Activated naive CD4-positive, alpha-beta T cell (primary cell): ENCODE results near the gene TRPM5.

Experiments
- DNase-seq, 4 experiments: peaks; one replicate each; lab custom pipeline; 2025; lab: John Stamatoyannopoulos, UW

Gene TRPM5

DNA sequence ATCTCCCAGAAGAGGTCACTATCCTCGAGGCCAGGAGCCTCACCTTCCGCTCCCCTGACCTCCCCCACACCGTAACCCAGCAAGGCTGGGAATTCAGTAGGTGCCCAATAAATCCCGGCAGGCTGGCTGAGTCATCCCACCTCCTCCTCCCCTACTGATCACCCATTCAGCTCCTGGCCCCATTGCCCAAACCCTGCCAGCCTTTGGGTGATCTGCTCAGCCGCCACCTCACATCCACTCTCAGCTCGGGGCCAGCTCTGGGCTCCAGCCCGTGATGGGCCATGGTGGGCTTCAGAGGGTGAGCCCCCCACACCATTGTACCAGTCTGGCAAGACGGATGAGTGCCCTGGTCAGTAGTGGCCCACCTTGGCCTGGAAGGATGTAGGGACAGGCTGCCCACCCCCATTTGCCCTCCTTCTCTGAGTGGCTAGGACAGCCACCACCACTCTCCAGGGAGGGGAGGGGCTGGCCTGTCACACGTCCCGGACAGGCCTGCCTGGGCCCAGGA, 8.2 kb downstream of the TRPM5 start:
- no peak for DNase-seq

- DNase-seq, result no peak
Observed at GRCh38 chr11:2435288-2436012, 8.9 kb downstream of the TRPM5 start.

GRCh38 chr11:2434506-2435255, 9.6 kb downstream of the TRPM5 start:
- DNase-seq, result no peak

GRCh38 chr11:2434008-2434407, 10.3 kb downstream of the TRPM5 start:
- no peak for DNase-seq

- no peak for DNase-seq
Observed at GRCh38 chr11:2433106-2433925, 11.0 kb downstream of the TRPM5 start.

DNA sequence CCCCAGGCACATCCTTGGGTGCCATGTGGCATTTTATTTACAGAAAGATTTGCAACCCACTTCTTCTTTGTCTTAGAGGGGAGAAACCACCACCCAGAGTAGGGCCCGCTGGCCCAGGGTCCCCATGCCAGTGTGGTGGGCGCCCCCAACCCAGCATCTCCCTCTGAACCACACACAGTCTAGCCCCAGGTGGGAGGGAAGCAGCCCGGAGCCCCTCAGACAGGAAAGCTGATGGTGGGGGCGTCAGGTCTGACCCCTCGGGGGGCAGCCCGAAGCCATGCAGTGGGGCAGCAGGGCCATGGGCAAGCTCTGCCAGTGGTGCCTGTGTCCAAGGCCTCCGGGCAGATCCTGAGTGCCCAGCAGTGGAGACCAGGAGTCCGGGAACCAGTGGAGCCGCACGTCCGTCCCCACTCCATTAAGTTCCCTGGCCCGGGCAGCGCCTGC, 11.7 kb downstream of the TRPM5 start:
- DNase-seq, result no peak

DNA sequence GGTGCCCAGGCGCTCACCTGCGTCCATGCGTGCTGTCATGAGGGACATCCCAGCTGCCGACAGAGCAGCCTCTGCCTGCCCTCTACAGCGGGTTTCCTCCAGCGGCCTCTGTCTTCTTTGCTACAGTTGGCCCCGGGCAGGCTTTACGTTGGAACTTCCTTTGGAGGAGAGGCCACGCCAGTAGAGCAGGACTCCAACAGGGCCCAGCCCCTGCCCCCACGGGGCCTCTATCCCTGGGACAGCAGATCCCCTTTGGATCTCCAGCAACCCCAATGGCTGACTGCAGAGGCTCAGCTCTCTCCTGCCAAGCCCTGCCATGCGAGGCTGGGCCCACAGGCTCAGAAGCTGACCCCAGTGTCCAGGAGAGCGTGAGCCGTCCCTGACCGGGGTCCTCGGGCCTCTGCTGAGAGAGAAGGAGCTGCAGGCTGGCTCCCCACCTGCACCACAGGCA, 12.1 kb downstream of the TRPM5 start:
- DNase-seq, result no peak

DNA sequence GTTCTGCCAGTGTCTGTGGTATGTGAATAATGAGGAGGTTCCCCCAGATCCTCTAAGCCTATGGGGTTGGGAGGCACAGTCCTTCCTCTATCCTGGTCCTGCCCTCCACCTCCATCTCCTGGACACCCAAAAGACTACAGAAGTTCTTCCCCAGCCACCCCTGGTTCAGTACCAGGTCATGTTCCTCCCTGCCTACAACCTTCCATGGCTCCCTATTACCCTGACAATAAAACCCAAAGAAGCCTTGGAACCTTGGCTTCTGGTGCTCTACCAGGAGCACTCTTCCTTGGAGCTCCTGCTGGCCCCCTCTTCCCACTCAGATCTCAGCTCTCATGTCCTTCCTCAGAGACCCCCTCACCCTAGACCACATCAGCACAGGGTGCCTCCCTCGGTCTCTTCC, 12.9 kb downstream of the TRPM5 start:
- no peak for DNase-seq

- peak; percentile 62 to 86 (median 84) for DNase-seq
Observed at GRCh38 chr11:2428322-2428795, 16.0 kb downstream of the TRPM5 start.

- DNase-seq, result no peak
Observed at GRCh38 chr11:2427721-2428321, 16.5 kb downstream of the TRPM5 start.

GRCh38 chr11:2426826-2427521, 17.3 kb downstream of the TRPM5 start:
- DNase-seq, result no peak

- no peak for DNase-seq
Observed at GRCh38 chr11:2426221-2426620, 18.1 kb downstream of the TRPM5 start.

DNA sequence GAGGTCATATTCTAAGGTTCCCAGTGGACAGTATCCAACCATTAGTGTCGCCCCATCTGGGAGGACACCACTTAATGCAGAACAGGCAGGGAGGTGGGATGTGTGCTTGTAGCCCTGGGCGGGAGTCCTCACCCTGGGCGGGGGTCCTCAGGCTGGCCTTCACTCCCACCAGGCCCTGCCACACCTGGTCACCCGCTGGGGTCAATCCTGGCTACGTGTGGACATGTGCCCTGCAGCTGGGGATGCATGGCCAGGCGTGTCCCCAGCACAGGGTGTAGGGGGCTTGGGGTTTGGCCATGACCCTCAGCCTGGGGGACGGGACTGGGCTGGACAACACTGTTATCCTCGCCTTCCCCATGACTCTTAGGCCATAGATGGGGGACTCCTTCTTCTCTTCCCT, 18.8 kb downstream of the TRPM5 start:
- no peak for DNase-seq

- no peak for DNase-seq
Observed at GRCh38 chr11:2424811-2425495, 19.4 kb downstream of the TRPM5 start.

GRCh38 chr11:2423157-2424025, 20.9 kb downstream of the TRPM5 start:
- DNase-seq, result no peak

GRCh38 chr11:2422461-2423156, 21.7 kb downstream of the TRPM5 start:
- DNase-seq, result no peak

DNA sequence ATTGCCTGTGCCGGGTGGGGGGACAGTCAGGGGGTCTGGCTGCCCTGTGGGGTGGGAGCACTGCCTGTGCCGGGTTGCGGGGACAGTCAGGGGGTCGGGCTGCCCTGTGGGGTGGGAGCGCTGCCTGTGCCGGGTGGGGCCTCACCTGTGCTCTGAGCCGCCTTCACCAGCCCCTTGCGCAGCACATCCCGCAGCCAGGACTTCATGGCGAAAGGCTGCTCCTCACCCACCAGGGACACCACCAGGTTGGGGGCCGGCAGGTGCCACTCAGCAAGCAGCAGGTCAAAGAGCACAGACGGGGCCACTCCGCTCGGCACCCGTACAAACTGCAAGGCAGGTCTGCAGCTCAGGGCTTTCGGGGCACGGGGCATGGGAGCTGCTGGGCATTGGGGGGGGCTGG, 22.3 kb downstream of the TRPM5 start:
- DNase-seq, result no peak

GRCh38 chr11:2421226-2421994, 22.9 kb downstream of the TRPM5 start:
- no peak for DNase-seq
